H1 (cell line): ENCODE data around the gene CCDC121. TPM values are rescaled to one million over a fixed set of nuclear protein-coding genes. Genes with fewer than 3 reads are reported as not detected.

Source experiments
- CTCF ChIA-PET: fragments of 300-600 bp; sonication (Branson Sonifier 250); formaldehyde crosslinking; loops from one replicate; lab custom pipeline; 2021; ENCODE audit not compliant: partially characterized antibody; lab: Charles Lee
- POLR2A ChIA-PET: fragments of 300-600 bp; sonication (Branson Sonifier 250); formaldehyde crosslinking; loops from one replicate; lab custom pipeline; 2021; ENCODE audit warnings: inconsistent platforms; ENCODE audit not compliant: partially characterized antibody; lab: Charles Lee
- DNase-seq, 2 experiments: peaks; one replicate each; pipeline versions ENCODE4 v3.0.0 to v3.0.0-alpha.2; 2010 to 2022; ENCODE audit warnings: low spot score in 2 of 2, low read depth in 1 of 2, mixed read lengths in 1 of 2
- FAIRE-seq: peaks from 2 replicates; lab custom pipeline; 2011; peaks lifted over from hg19 to GRCh38; lab: Jason Lieb, UNC
- H2AFZ ChIP-seq: 2 replicates; pipeline ENCODE4 v1.8.1; 2012; ENCODE audit warnings: low read length, inconsistent platforms
- H2AK5ac ChIP-seq: 2 replicates; pipeline ENCODE4 v1.6.1; 2013; ENCODE audit warnings: low read depth, low read length
- H2BK120ac ChIP-seq: replicated peaks from 2 replicates; pipeline ENCODE3; 2013; ENCODE audit warnings: low read depth, low read length, inconsistent platforms
- H2BK12ac ChIP-seq: 2 replicates; pipeline ENCODE4 v1.6.1; 2013; ENCODE audit warnings: low read depth, low read length
- H2BK15ac ChIP-seq: 2 replicates; pipeline ENCODE4 v1.6.1; 2013; ENCODE audit warnings: low read length
- H2BK20ac ChIP-seq: 2 replicates; pipeline ENCODE4 v1.6.1; 2013; ENCODE audit warnings: low read length
- H2BK5ac ChIP-seq: 2 replicates; pipeline ENCODE4 v1.6.1; 2013; ENCODE audit warnings: low read depth, low read length
- H3K14ac ChIP-seq: 2 replicates; pipeline ENCODE4 v1.6.1; 2013; ENCODE audit warnings: inconsistent platforms; ENCODE audit not compliant: insufficient read length
- H3K18ac ChIP-seq: 2 replicates; pipeline ENCODE4 v1.6.1; 2013; ENCODE audit warnings: low read length; ENCODE audit errors: extremely low read depth
- H3K23ac ChIP-seq: 2 replicates; pipeline ENCODE4 v1.6.1; 2013; ENCODE audit warnings: inconsistent platforms; ENCODE audit not compliant: insufficient read length
- H3K23me2 ChIP-seq: 2 replicates; pipeline ENCODE4 v1.6.1; 2013; ENCODE audit warnings: low read depth, low read length
- H3K27ac ChIP-seq: 2 replicates; pipeline ENCODE4 v1.6.1; 2011; ENCODE audit warnings: low read depth, low read length, inconsistent platforms
- H3K27me3 ChIP-seq, 4 experiments: replicated peaks in 1 of 4; 1 replicate in 1 of 4; 2 replicates in 3 of 4; pipeline versions ENCODE4 v1.6.1 to v1.8.1; 2011 to 2013; ENCODE audit warnings: low read length in 3 of 4, mild to moderate bottlenecking in 3 of 4, inconsistent platforms in 2 of 4, mixed read lengths in 2 of 4, moderate library complexity in 1 of 4; ENCODE audit not compliant: control insufficient read depth in 3 of 4, insufficient read depth in 3 of 4; ENCODE audit errors: extremely low read depth in 1 of 4
- H3K36me3 ChIP-seq, 4 experiments: 2 replicates each; pipeline versions ENCODE4 v1.6.1 to v1.8.1; 2011 to 2013; ENCODE audit warnings: mild to moderate bottlenecking in 4 of 4, low read length in 3 of 4, moderate library complexity in 2 of 4, control low read depth in 1 of 4, inconsistent platforms in 1 of 4; ENCODE audit not compliant: insufficient read depth in 4 of 4, control insufficient read depth in 2 of 4
- H3K4ac ChIP-seq: replicated peaks from 2 replicates; pipeline ENCODE3; 2013; ENCODE audit warnings: low read length, low read depth, mixed read lengths, inconsistent platforms; ENCODE audit not compliant: insufficient read length
- H3K4me1 ChIP-seq, 4 experiments: replicated peaks in 1 of 4; 1 replicate in 1 of 4; 2 replicates in 3 of 4; pipeline versions ENCODE4 v1.6.1 to v1.8.1; 2011 to 2013; ENCODE audit warnings: low read length in 3 of 4, inconsistent platforms in 2 of 4, mixed read lengths in 1 of 4; ENCODE audit not compliant: insufficient read depth in 4 of 4, control insufficient read depth in 3 of 4
- H3K4me2 ChIP-seq, 2 experiments: 2 replicates each; pipeline versions ENCODE4 v1.6.1 to v1.8.1; 2011 to 2013; ENCODE audit warnings: low read depth in 2 of 2, low read length in 2 of 2, control low read depth in 1 of 2, inconsistent platforms in 1 of 2, mild to moderate bottlenecking in 1 of 2; ENCODE audit not compliant: insufficient read depth in 1 of 2
- H3K4me3 ChIP-seq, 4 experiments: fragments of 200-600, 300-600 bp in 1 of 4; sonication (generic), shearing (Covaris generic), sonication (Bioruptor Twin) in 1 of 4; 2 replicates each; pipeline versions ENCODE4 v1.5.1 to v1.8.1; 2011 to 2016; ENCODE audit warnings: low read length in 4 of 4, low read depth in 3 of 4, control low read depth in 2 of 4, inconsistent platforms in 2 of 4, mild to moderate bottlenecking in 2 of 4, mixed read lengths in 1 of 4, moderate library complexity in 1 of 4; ENCODE audit not compliant: insufficient read depth in 2 of 4; ENCODE audit errors: extremely low read depth in 1 of 4
- H3K56ac ChIP-seq: replicated peaks from 2 replicates; pipeline ENCODE3; 2013; ENCODE audit warnings: low read depth, mild to moderate bottlenecking, mixed read lengths, low read length, inconsistent platforms; ENCODE audit not compliant: insufficient read length
- H3K79me1 ChIP-seq: 2 replicates; pipeline ENCODE4 v1.6.1; 2013; ENCODE audit warnings: low read depth, low read length, control low read depth
- H3K79me2 ChIP-seq, 2 experiments: 2 replicates each; pipeline versions ENCODE4 v1.6.1 to v1.8.1; 2012 to 2013; ENCODE audit warnings: low read length in 2 of 2, mild to moderate bottlenecking in 2 of 2, inconsistent platforms in 1 of 2; ENCODE audit not compliant: insufficient read depth in 2 of 2, control insufficient read depth in 1 of 2
- H3K9ac ChIP-seq, 4 experiments: replicated peaks in 1 of 4; 1 replicate in 1 of 4; 2 replicates in 3 of 4; pipeline versions ENCODE4 v1.6.1 to v1.8.1; 2011 to 2013; ENCODE audit warnings: low read depth in 3 of 4, low read length in 3 of 4, control low read depth in 2 of 4, mild to moderate bottlenecking in 2 of 4, moderate library complexity in 2 of 4, inconsistent platforms in 1 of 4; ENCODE audit errors: extremely low read depth in 1 of 4
- H3K9me3 ChIP-seq, 2 experiments: 2 replicates each; pipeline versions ENCODE4 v1.6.1 to v1.8.1; 2012 to 2013; ENCODE audit warnings: mild to moderate bottlenecking in 2 of 2, moderate library complexity in 2 of 2, control low read depth in 1 of 2, inconsistent platforms in 1 of 2, low read depth in 1 of 2, low read length in 1 of 2, mixed read lengths in 1 of 2; ENCODE audit not compliant: insufficient read depth in 2 of 2
- H4K20me1 ChIP-seq, 2 experiments: replicated peaks in 1 of 2; 2 replicates each; pipeline versions ENCODE3 to v1.8.1; 2011 to 2013; ENCODE audit warnings: inconsistent platforms in 2 of 2, low read length in 2 of 2, mild to moderate bottlenecking in 1 of 2; ENCODE audit not compliant: insufficient read depth in 2 of 2, control insufficient read depth in 1 of 2
- H4K5ac ChIP-seq: 2 replicates; pipeline ENCODE4 v1.6.1; 2013; ENCODE audit warnings: low read length, low read depth, mixed read lengths, inconsistent platforms; ENCODE audit not compliant: insufficient read length
- H4K8ac ChIP-seq: 2 replicates; pipeline ENCODE4 v1.8.0; 2013; ENCODE audit warnings: mild to moderate bottlenecking, moderate library complexity, low read length, inconsistent platforms; ENCODE audit not compliant: insufficient read depth; ENCODE audit errors: extremely low read depth
- H4K91ac ChIP-seq: replicated peaks from 2 replicates; pipeline ENCODE3; 2013; ENCODE audit warnings: low read length, mixed read lengths, inconsistent platforms; ENCODE audit not compliant: insufficient read length
- ATF2 ChIP-seq: IDR thresholded peaks from 2 replicates; pipeline ENCODE4 v1.6.1; 2012; ENCODE audit warnings: low read length, inconsistent platforms
- BCL11A ChIP-seq, 2 experiments: IDR thresholded peaks; one replicate each; pipeline ENCODE4 v1.6.1; 2011; ENCODE audit warnings: low read depth in 2 of 2, low read length in 2 of 2, mild to moderate bottlenecking in 2 of 2
- BRCA1 ChIP-seq: IDR thresholded peaks from 2 replicates; pipeline ENCODE4 v1.6.1; 2012; ENCODE audit warnings: low read depth, low read length, improper control_type of control experiment
- CBX8 ChIP-seq: fragments of 300-800, 300-1000 bp; sonication (generic); IDR thresholded peaks from 2 replicates; pipeline ENCODE4 v1.7.1; 2016; ENCODE audit warnings: low read depth, low read length, borderline replicate concordance
- EGR1 ChIP-seq: IDR thresholded peaks from 2 replicates; pipeline ENCODE4 v1.6.1; 2011; ENCODE audit warnings: low read depth, low read length, borderline replicate concordance
- KDM4A ChIP-seq: IDR thresholded peaks from one replicate; pipeline ENCODE4 v1.7.1; 2012; ENCODE audit warnings: low read depth, mild to moderate bottlenecking, moderate library complexity, low read length, inconsistent platforms; ENCODE audit not compliant: severe bottlenecking
- NANOG ChIP-seq: IDR thresholded peaks from 2 replicates; pipeline ENCODE4 v1.6.1; 2011; ENCODE audit warnings: low read length, low read depth, mild to moderate bottlenecking, inconsistent platforms; ENCODE audit not compliant: insufficient read depth, poor library complexity, severe bottlenecking
- NRF1 ChIP-seq: IDR thresholded peaks from 2 replicates; pipeline ENCODE4 v1.6.1; 2011; ENCODE audit warnings: mild to moderate bottlenecking, low read depth, low read length, improper control_type of control experiment
- POLR2A ChIP-seq, 2 experiments: IDR thresholded peaks; 1 replicate in 1 of 2; 2 replicates in 1 of 2; pipeline ENCODE4 v1.6.1; 2011; ENCODE audit warnings: low read depth in 2 of 2, low read length in 2 of 2, mild to moderate bottlenecking in 2 of 2; ENCODE audit errors: control extremely low read depth in 1 of 2
- SIN3A ChIP-seq, 2 experiments: IDR thresholded peaks in 1 of 2; conservative IDR thresholded peaks in 1 of 2; 2 replicates each; pipeline ENCODE4 v1.6.1; 2011 to 2012; ENCODE audit warnings: low read length in 2 of 2, improper control_type of control experiment in 1 of 2, low read depth in 1 of 2, mild to moderate bottlenecking in 1 of 2
- SP1 ChIP-seq: IDR thresholded peaks from 2 replicates; pipeline ENCODE4 v1.6.1; 2011; ENCODE audit warnings: low read depth, low read length
- SP4 ChIP-seq: IDR thresholded peaks from 2 replicates; pipeline ENCODE4 v1.6.1; 2012; ENCODE audit warnings: low read length, inconsistent platforms
- TAF7 ChIP-seq: optimal IDR thresholded peaks from 2 replicates; pipeline ENCODE3; 2011; ENCODE audit warnings: low read depth, mild to moderate bottlenecking, inconsistent platforms, low read length, moderate library complexity, borderline replicate concordance
- WGBS, 2 experiments: shearing (Covaris generic) in 1 of 2; methylation state at CpG; one replicate each; pipeline versions ENCODE4 v1.1.6 to v1.1.7; 2013 to 2015; ENCODE audit warnings: low lambda C conversion rate in 2 of 2, mixed read lengths in 2 of 2, inconsistent platforms in 1 of 2, low coverage in 1 of 2, missing lambda C conversion rate in 1 of 2; ENCODE audit not compliant: insufficient replicate concordance in 2 of 2, insufficient coverage in 1 of 2, insufficient read length in 1 of 2; ENCODE audit errors: extremely low coverage in 1 of 2, missing lambda C conversion rate in 1 of 2; 5-methylcytosine and 5-hydroxymethylcytosine counted together
- polyA plus RNA-seq, 7 experiments: library from polyadenylated mRNA; depleted of rRNA in 3 of 7; stranded (reverse) in 5 of 7; unstranded in 2 of 7; fragments of >200 nt in 5 of 7; fragments of 200-250 nt in 2 of 7; gene quantifications; 1 replicate in 5 of 7; 2 replicates in 1 of 7; 4 replicates in 1 of 7; pipeline versions ENCODE4 v1.2.1 to v1.2.3, GENCODE V29; 2011 to 2013; ENCODE audit warnings: missing spikeins in 2 of 7, mixed read lengths in 2 of 7
- total RNA-seq: library from RNA; stranded (reverse); fragmentation: NEBNext Ultra II Directional; extraction: Animal tissue kit (Norgen Biotek cat#: 25700); gene quantifications from 2 replicates; pipeline ENCODE4 v1.2.1, GENCODE V29; 2021

The CCDC121 gene
- total and polyA plus RNA-seq, 2 of the 8 experiments (the other 6 are each of a cell fraction or from before 2014, with no cell fraction given) = 0.68 to 1.5 TPM

DNA sequence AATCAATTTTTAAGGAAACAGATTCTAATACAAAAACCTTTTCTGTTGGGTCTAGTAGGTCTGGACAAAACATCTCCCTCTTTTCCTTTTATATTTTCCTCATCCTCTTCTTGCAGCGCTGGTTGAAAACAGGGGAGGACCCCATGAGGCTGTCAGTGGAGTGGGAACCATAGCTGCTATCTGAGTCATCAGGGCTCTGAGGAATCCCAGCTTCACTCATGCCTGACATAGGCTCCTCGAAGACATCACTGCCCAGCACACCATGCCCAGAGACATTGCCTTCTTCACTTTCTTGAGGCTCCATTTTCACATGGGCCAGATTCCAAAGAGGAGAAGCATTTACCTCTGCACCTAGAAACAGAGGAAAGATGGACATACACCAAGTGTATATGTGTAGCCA is 24.6 kb upstream of the CCDC121 start:
- 82% methylated on average over 2 of the region's 2 CpGs; no CpG with 5 or more reads in 1 of the 2 experiments for WGBS, 2 experiments
- TF ChIP-seq NANOG = no peak
- TF ChIP-seq EGR1 = no peak
- no peak for TF ChIP-seq TAF7
- no peak for TF ChIP-seq SIN3A (conservative IDR thresholded peaks at IDR 0.05 in 1 of 2, IDR thresholded peaks at IDR 0.05 in 1 of 2; ENCODE audit: low read depth in 1 of 2, low read length in 2 of 2)
- TF ChIP-seq POLR2A (IDR thresholded peaks at IDR 0.05; ENCODE audit: control extremely low read depth in 1 of 2, low read depth in 2 of 2, low read length in 2 of 2) = no peak
- no peak for TF ChIP-seq BRCA1
- no peak for TF ChIP-seq ATF2
- no peak for TF ChIP-seq BCL11A (IDR thresholded peaks at IDR 0.05; ENCODE audit: low read depth in 2 of 2, low read length in 2 of 2)
- no peak for TF ChIP-seq NRF1
- no peak for TF ChIP-seq KDM4A
- TF ChIP-seq SP4 = no peak
- no peak for TF ChIP-seq CBX8
- TF ChIP-seq SP1 = no peak

More for the DNA sequence above, 24.6 kb upstream of the CCDC121 start:
- Histone ChIP-seq H3K4me2 (no peak overlapping the region), H2BK15ac (no peak overlapping the region), H3K9me3 (no peaks in the 10 kb centered on the region), H2BK5ac (no peak overlapping the region), H2BK120ac (no peak overlapping the region), H3K79me1 (no peaks in the 10 kb centered on the region), H3K36me3 (peaks cover 13 to 77% (median 44%) of the 10 kb centered on the region in 4 experiments), H4K8ac (no peak overlapping the region), H3K9ac (no peak overlapping the region), H2BK20ac (no peak overlapping the region), H3K27ac (no peak overlapping the region), H4K91ac (no peak overlapping the region), H4K20me1 (no peaks in the 10 kb centered on the region), H3K14ac (no peak overlapping the region), H3K27me3 (no peaks in the 10 kb centered on the region), H3K18ac (no peak overlapping the region), H3K79me2 (no peaks in the 10 kb centered on the region), H2BK12ac (no peak overlapping the region), H3K4me3 (no peak overlapping the region), H2AK5ac (no peak overlapping the region), H3K56ac (no peak overlapping the region), H3K23me2 (no peaks in the 10 kb centered on the region), H3K4ac (no peak overlapping the region), H3K4me1 (no peaks in the 10 kb centered on the region), H2AFZ (no peak overlapping the region), H4K5ac (no peak overlapping the region), H3K23ac (no peak overlapping the region)
- DNase-seq (no peak), FAIRE-seq (no peak)
- POLR2A ChIA-PET = interaction anchor here (1.4 to 1.7 kb wide), 2 partner anchors 13 to 199 kb away, joined by 3 to 6 read pairs; no protein-coding TSS in a partner anchor
- CTCF ChIA-PET = interaction anchor here (1.3 kb wide), 1 partner anchor 29 kb away, joined by 4 read pairs; no protein-coding TSS in a partner anchor
